Adrenal gland (tissue), 12 donors: ENCODE data around the gene CRYBG1. TPM values are rescaled to one million over a fixed set of nuclear protein-coding genes. Genes with fewer than 3 reads are reported as not detected.

Experiments
- DNase-seq, 7 donors: peaks; one replicate each; pipeline ENCODE4 v3.0.0-alpha.2; 2019 to 2020
- H3K27ac ChIP-seq, 5 donors: fragments of 200-600 bp; sonication (generic) in 4 of 5; 1 replicate in 3 of 5; 2 replicates in 2 of 5; pipeline versions ENCODE4 v1.5.1 to v1.8.0; 2016 to 2020; ENCODE audit warnings: mild to moderate bottlenecking in 1 of 5
- H3K27me3 ChIP-seq: fragments of 200-600 bp; 2 replicates; pipeline ENCODE4 v1.8.0; 2021
- H3K36me3 ChIP-seq, 2 donors: fragments of 200-600 bp; replicated peaks in 1 of 2; 1 replicate in 1 of 2; 2 replicates in 1 of 2; pipeline versions ENCODE4 v1.5.1 to v1.8.0; 2018 to 2022
- H3K4me1 ChIP-seq, 2 donors: fragments of 200-600 bp; replicated peaks in 1 of 2; 1 replicate in 1 of 2; 2 replicates in 1 of 2; pipeline versions ENCODE4 v1.5.1 to v1.8.0; 2018 to 2021
- H3K4me3 ChIP-seq, 4 donors: fragments of 200-600 bp; sonication (generic) in 3 of 4; one replicate each; pipeline ENCODE4 v1.5.1; 2016 to 2018
- H3K9me3 ChIP-seq, 3 donors: fragments of 200-600 bp; sonication (generic) in 1 of 3; replicated peaks in 1 of 3; 1 replicate in 2 of 3; 2 replicates in 1 of 3; pipeline versions ENCODE4 v1.5.1 to v1.8.0; 2016 to 2021
- POLR2A ChIP-seq, 2 donors: fragments of 450-650 bp; IDR thresholded peaks; one replicate each; pipeline ENCODE4 v1.6.1; 2017; ENCODE audit warnings: antibody characterized with exemption in 2 of 2, mild to moderate bottlenecking in 2 of 2, moderate library complexity in 1 of 2
- WGBS, 4 donors: extraction: QIAGEN DNeasy Blood & Tissue Kit in 2 of 4; methylation state at CpG; one replicate each; pipeline versions ENCODE4 v1.1.5 to v1.1.7; 2013 to 2017; 5-methylcytosine and 5-hydroxymethylcytosine counted together
- intact Hi-C, 2 donors: fragments of 100-400 bp; cut with DNase I; formaldehyde crosslinking; loops; one replicate each; pipeline versions ENCODE4 v1.14.1 to v1.15.0; 2022 to 2023
- polyA plus RNA-seq, 3 donors: library from polyadenylated mRNA; stranded (reverse); fragments of 200-250 nt in 2 of 3; fragments of 350-450 nt in 1 of 3; fragmentation: Illumina TruSeq in 1 of 3; extraction: RNeasy Lipid Tissue Mini Kit (QIAGEN cat#74804) in 1 of 3; gene quantifications; one replicate each; pipeline ENCODE4 v1.2.3, GENCODE V29; 2013 to 2014
- total RNA-seq, 9 donors: library from RNA; depleted of rRNA in 4 of 9; stranded (reverse); fragments of >200 nt in 4 of 9; fragments of 120-200 nt in 1 of 9; fragmentation: NEBNext Ultra II Directional in 1 of 9; extraction: Animal tissue kit (Norgen Biotek cat#: 25700) in 1 of 9; gene quantifications; one replicate each; pipeline versions ENCODE4 v1.1.0 to v1.2.4, GENCODE V29; 2013 to 2023
- TF ChIP-seq, protein P1 (sequence below), 6 experiments: fragments of 450-650 bp in 4 of 6; fragments of 200-600 bp in 2 of 6; sonication (generic) in 1 of 6; IDR thresholded peaks; 1 replicate in 5 of 6; 2 replicates in 1 of 6; pipeline versions ENCODE4 v1.5.1 to v1.8.0; 2016 to 2021; ENCODE audit warnings: antibody characterized with exemption in 6 of 6, mild to moderate bottlenecking in 2 of 6, moderate library complexity in 1 of 6
- donor health status: healthy with polysubstance abuse.
- donor health status: Bipolar disorder and iron deficiency.
- donor health status: DM: yes; HTN: yes; CAD: no.
- donor health status: DM: no; HTN: no; CAD: no.
- donor health status: DM: no; HTN: no; CAD: no.
- donor health status: DM: yes; HTN: yes; CAD: no.

CRYBG1 gene
- total and polyA plus RNA-seq, 12 donors: 0.83 to 5.1 (median 2.2) TPM

DNA sequence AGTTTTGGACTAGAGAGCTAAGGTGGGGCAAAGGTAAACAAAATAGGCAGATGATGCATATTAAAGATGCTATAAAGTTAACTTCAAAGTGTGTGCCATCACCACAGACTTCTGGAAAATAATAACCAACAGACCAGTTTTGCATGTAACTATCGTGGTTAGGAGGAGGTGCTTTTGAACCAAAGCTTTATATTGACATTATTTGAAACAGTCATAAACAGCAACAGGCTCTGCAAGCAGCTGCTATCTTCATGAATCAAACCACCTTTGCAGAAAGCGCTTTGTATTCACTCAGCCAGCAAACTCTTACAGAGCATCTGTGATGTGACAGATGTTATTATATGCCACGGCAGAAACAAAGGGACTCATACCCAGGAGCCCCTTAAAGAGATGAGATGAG, 81.9 kb downstream of the CRYBG1 start:
- Histone ChIP-seq H3K4me3 (no peak overlapping the region), H3K27me3 (peaks cover 15% of the 10 kb centered on the region), H3K4me1 (no peaks in the 10 kb centered on the region), H3K27ac (no peak overlapping the region), H3K36me3 (no peaks in the 10 kb centered on the region), H3K9me3 (no peaks in the 10 kb centered on the region)
- no peak for DNase-seq
- TF ChIP-seq, protein P1, sequence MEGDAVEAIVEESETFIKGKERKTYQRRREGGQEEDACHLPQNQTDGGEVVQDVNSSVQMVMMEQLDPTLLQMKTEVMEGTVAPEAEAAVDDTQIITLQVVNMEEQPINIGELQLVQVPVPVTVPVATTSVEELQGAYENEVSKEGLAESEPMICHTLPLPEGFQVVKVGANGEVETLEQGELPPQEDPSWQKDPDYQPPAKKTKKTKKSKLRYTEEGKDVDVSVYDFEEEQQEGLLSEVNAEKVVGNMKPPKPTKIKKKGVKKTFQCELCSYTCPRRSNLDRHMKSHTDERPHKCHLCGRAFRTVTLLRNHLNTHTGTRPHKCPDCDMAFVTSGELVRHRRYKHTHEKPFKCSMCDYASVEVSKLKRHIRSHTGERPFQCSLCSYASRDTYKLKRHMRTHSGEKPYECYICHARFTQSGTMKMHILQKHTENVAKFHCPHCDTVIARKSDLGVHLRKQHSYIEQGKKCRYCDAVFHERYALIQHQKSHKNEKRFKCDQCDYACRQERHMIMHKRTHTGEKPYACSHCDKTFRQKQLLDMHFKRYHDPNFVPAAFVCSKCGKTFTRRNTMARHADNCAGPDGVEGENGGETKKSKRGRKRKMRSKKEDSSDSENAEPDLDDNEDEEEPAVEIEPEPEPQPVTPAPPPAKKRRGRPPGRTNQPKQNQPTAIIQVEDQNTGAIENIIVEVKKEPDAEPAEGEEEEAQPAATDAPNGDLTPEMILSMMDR (IDR thresholded peaks at IDR 0.05): no peak
- TF ChIP-seq POLR2A (IDR thresholded peaks at IDR 0.05): no peak
- WGBS, 4 donors: 70 to 80% (median 75%) methylated on average over 3 of the region's 3 CpGs
- intact Hi-C loops: loop anchor here (5.0 to 10.0 kb wide), 3 partner anchors 108 to 552 kb away; no protein-coding TSS in a partner anchor

DNA sequence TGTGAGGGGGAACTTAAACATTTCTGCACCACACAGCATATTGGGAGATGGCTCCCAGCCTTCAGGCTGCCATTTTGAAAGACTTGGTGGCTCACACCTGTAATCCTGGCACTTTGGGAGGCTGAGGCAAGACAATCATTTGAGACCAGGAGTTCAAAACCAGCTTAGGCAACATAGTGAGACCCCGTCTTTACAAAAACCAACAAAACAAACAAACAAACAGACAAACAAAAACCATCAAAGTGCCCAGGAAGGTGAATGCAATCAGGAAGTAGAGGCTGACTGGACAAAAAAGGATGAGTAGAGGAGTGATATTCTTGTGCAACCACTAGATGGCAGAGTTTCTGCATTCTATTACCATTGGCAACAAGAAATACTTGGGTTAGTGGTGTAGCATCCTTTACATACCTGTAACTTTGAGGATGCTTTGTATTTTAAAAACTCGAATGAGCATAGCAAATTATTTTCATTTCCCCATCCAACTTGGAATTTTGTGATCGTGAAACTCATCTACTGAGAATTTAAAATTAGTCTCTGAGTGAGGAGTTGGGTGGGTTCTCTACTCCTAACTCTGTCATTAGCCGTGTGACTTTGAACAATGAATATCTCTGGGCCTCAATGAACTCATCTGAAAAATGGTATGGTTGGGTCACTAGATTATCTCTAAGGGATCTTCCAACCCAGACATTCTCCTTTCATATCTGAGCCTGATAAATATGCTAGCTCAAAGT, 84.4 kb downstream of the CRYBG1 start:
- intact Hi-C loops: loop anchor here (5.0 to 10.0 kb wide), 5 partner anchors 110 to 550 kb away; no protein-coding TSS in a partner anchor
- 10 to 37% (median 25%) methylated on average over 4 of the region's 4 CpGs for WGBS, 4 donors
- peak in 2 of 7 donors; percentile 26 to 34 for DNase-seq
- H3K27me3 ChIP-seq: peaks cover under 1% of the 10 kb centered on the region
- TF ChIP-seq, protein P1 (IDR thresholded peaks at IDR 0.05): peak; percentile 57 to 87 (median 82)
- no peak for TF ChIP-seq POLR2A (IDR thresholded peaks at IDR 0.05)
- H3K4me1 ChIP-seq: no peaks in the 10 kb centered on the region
- H3K4me3 ChIP-seq: no peak overlapping the region
- no peaks in the 10 kb centered on the region for H3K36me3 ChIP-seq
- no peak overlapping the region for H3K27ac ChIP-seq
- no peaks in the 10 kb centered on the region for H3K9me3 ChIP-seq

DNA sequence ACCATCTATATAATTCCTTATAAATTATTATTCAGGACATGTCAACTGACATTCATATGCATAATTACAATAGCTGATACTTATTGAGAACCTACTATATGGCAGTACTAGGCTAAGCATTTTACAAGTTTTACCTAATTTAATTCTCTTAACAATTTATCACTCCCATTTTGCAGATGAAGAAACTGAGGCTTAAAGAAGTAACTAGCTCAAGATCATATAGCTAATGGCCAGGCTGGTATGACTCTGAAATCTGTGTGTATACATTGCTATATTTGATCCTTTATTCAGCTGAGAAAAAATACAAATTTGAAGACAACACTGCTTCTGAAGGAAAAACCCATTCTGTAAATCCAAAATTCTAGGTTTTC, 85.0 kb downstream of the CRYBG1 start:
- no peaks in the 10 kb centered on the region for H3K27me3 ChIP-seq
- no peaks in the 10 kb centered on the region for H3K36me3 ChIP-seq
- H3K4me3 ChIP-seq: no peak overlapping the region
- intact Hi-C loops: loop anchor here (5.0 to 10.0 kb wide), 4 partner anchors 111 to 549 kb away; no protein-coding TSS in a partner anchor
- no peak for DNase-seq
- TF ChIP-seq, protein P1 (IDR thresholded peaks at IDR 0.05): no peak
- TF ChIP-seq POLR2A (IDR thresholded peaks at IDR 0.05): no peak
- H3K4me1 ChIP-seq: no peaks in the 10 kb centered on the region
- H3K9me3 ChIP-seq: no peaks in the 10 kb centered on the region
- H3K27ac ChIP-seq: no peak overlapping the region

DNA sequence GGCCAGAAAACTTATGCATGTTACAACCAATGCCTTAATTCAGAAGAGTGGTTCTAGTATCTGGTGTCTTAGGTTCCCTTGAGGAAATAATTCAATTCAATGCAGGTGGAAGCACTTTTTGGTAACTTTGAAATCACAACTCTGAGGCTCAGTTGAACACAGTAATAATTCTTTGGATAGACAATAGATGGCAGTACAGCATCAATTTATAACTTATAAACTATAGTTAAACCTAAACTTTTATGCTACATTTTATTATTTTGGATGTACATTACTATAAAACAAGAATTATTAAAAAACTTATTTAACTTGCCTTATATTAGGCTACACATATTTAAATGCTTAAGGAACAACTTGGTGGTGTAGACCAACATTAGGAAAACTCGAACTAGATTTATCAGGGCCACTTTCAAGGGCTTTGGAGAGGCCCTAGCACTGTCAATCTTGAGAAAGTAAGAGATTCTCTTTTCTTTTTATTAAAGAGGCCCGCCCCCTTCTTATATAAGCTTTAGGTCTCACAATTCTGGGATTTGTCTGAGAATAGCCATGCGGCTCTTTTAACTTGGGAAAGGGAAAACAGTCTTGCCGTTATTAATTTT, 85.9 kb downstream of the CRYBG1 start:
- Histone ChIP-seq H3K9me3 (no peaks in the 10 kb centered on the region), H3K27ac (no peak overlapping the region), H3K4me1 (no peaks in the 10 kb centered on the region), H3K4me3 (no peak overlapping the region), H3K36me3 (no peaks in the 10 kb centered on the region), H3K27me3 (no peaks in the 10 kb centered on the region)
- TF ChIP-seq POLR2A (IDR thresholded peaks at IDR 0.05): no peak
- TF ChIP-seq, protein P1 (IDR thresholded peaks at IDR 0.05): peak; percentile 17 to 52 (median 35)
- WGBS, 4 donors: 44 to 63% (median 53%) methylated on average over 4 of the region's 4 CpGs
- intact Hi-C loops: loop anchor here (5.0 to 10.0 kb wide), 4 partner anchors 111 to 548 kb away; no protein-coding TSS in a partner anchor
- no peak for DNase-seq
